SK-N-SH (cell line): Measurements from ENCODE around the gene SLC38A8. TPM values are rescaled to one million over a fixed set of nuclear protein-coding genes. Genes with fewer than 3 reads are reported as not detected.

Source experiments
- CTCF ChIA-PET: fragments of 300-600, 350-600 bp; formaldehyde crosslinking; extraction: SDS; loops from one replicate; lab custom pipeline; 2021; lab: Yijun Ruan, JAX
- POLR2A ChIA-PET: fragments of 350-600 bp; sonication (Branson Sonifier 250); formaldehyde crosslinking; extraction: SDS; loops from one replicate; lab custom pipeline; 2020; ENCODE audit warnings: antibody characterized with exemption, inconsistent platforms; lab: Yijun Ruan, JAX
- DNase-seq: peaks from one replicate; pipeline ENCODE4 v3.0.0; 2012
- H2AFZ ChIP-seq: fragments of 200-600 bp; sonication (generic); 2 replicates; pipeline ENCODE4 v1.8.1; 2016; ENCODE audit warnings: antibody characterized with exemption, mild to moderate bottlenecking, low read depth
- H3F3A ChIP-seq: fragments of 200-600 bp; sonication (generic); replicated peaks from 2 replicates; pipeline ENCODE3; 2016; ENCODE audit warnings: antibody characterized with exemption, mild to moderate bottlenecking; ENCODE audit not compliant: insufficient read depth
- H3K27ac ChIP-seq, 2 experiments: fragments of 200-500 bp in 1 of 2; fragments of 200-600 bp in 1 of 2; sonication (Bioruptor generic) in 1 of 2; sonication (generic), shearing (Covaris generic) in 1 of 2; 2 replicates each; pipeline versions ENCODE4 v1.5.1 to v1.6.1; 2014 to 2016; ENCODE audit warnings: low read depth in 2 of 2, inconsistent platforms in 1 of 2, low read length in 1 of 2, mild to moderate bottlenecking in 1 of 2, mixed read lengths in 1 of 2
- H3K27me3 ChIP-seq: fragments of 200-600 bp; sonication (generic), shearing (Covaris generic); 2 replicates; pipeline ENCODE4 v1.6.1; 2016; ENCODE audit warnings: mixed run types; ENCODE audit not compliant: insufficient read depth
- H3K36me3 ChIP-seq, 2 experiments: fragments of 200-500 bp in 1 of 2; fragments of 200-600 bp in 1 of 2; sonication (Bioruptor generic) in 1 of 2; sonication (generic) in 1 of 2; replicated peaks in 1 of 2; 2 replicates each; pipeline versions ENCODE3 to v1.5.1; 2014 to 2016; ENCODE audit warnings: low read length in 1 of 2, mild to moderate bottlenecking in 1 of 2; ENCODE audit not compliant: insufficient read depth in 2 of 2, control insufficient read depth in 1 of 2
- H3K4me1 ChIP-seq, 2 experiments: fragments of 200-500 bp in 1 of 2; fragments of 200-600 bp in 1 of 2; sonication (Bioruptor generic) in 1 of 2; sonication (generic), shearing (Covaris generic) in 1 of 2; 2 replicates each; pipeline versions ENCODE4 v1.5.1 to v1.6.1; 2014 to 2016; ENCODE audit warnings: low read depth in 1 of 2, low read length in 1 of 2, mixed run types in 1 of 2; ENCODE audit not compliant: insufficient read depth in 2 of 2, control insufficient read depth in 1 of 2
- H3K4me2 ChIP-seq: fragments of 200-600 bp; sonication (generic), shearing (Covaris generic); 2 replicates; pipeline ENCODE4 v1.6.1; 2017; ENCODE audit warnings: mixed run types
- H3K4me3 ChIP-seq, 2 experiments: fragments of 200-500 bp in 1 of 2; fragments of 200-600 bp in 1 of 2; sonication (Bioruptor generic) in 1 of 2; sonication (generic), shearing (Covaris generic) in 1 of 2; 2 replicates each; pipeline versions ENCODE4 v1.5.1 to v1.8.1; 2014 to 2016; ENCODE audit warnings: low read depth in 2 of 2, inconsistent platforms in 1 of 2, low read length in 1 of 2, mild to moderate bottlenecking in 1 of 2, mixed read lengths in 1 of 2, moderate library complexity in 1 of 2
- H3K79me2 ChIP-seq: fragments of 200-600 bp; sonication (generic); 2 replicates; pipeline ENCODE4 v1.8.1; 2017; ENCODE audit warnings: mild to moderate bottlenecking; ENCODE audit not compliant: insufficient read depth
- H3K9ac ChIP-seq: fragments of 200-600 bp; sonication (generic); 2 replicates; pipeline ENCODE4 v1.6.1; 2017; ENCODE audit warnings: mixed run types
- H3K9me2 ChIP-seq: fragments of 200-600 bp; sonication (generic); 2 replicates; pipeline ENCODE4 v1.6.1; 2017; ENCODE audit warnings: mixed run types
- H3K9me3 ChIP-seq: fragments of 200-600 bp; sonication (generic); 2 replicates; pipeline ENCODE4 v1.6.1; 2017; ENCODE audit warnings: mixed run types, mild to moderate bottlenecking, moderate library complexity
- H4K20me1 ChIP-seq: fragments of 200-600 bp; sonication (generic); 2 replicates; pipeline ENCODE4 v1.6.1; 2017; ENCODE audit warnings: mild to moderate bottlenecking, mixed run types; ENCODE audit not compliant: insufficient read depth
- CHD2 ChIP-seq: fragments of 150-350 bp; IDR thresholded peaks from 2 replicates; pipeline ENCODE4 v1.6.1; 2018; ENCODE audit warnings: low read length; ENCODE audit not compliant: partially characterized antibody
- EP300 ChIP-seq, 2 experiments: IDR thresholded peaks; 2 replicates each; pipeline versions ENCODE4 v1.4.0 to v1.6.1; 2012; ENCODE audit warnings: borderline replicate concordance in 1 of 2, low read depth in 1 of 2, low read length in 1 of 2
- FOXM1 ChIP-seq: IDR thresholded peaks from 2 replicates; pipeline ENCODE4 v1.4.0; 2012; ENCODE audit warnings: low read depth, mild to moderate bottlenecking
- GABPA ChIP-seq: IDR thresholded peaks from 2 replicates; pipeline ENCODE4 v1.4.0; 2012; ENCODE audit warnings: low read depth, mild to moderate bottlenecking
- GATA2 ChIP-seq: sonication (generic); formaldehyde crosslinking; IDR thresholded peaks from 2 replicates; pipeline ENCODE4 v1.5.0; 2020; ENCODE audit warnings: mild to moderate bottlenecking, missing genetic modification reagents
- JUND ChIP-seq: IDR thresholded peaks from 2 replicates; pipeline ENCODE4 v1.4.0; 2012
- MXI1 ChIP-seq: IDR thresholded peaks from 2 replicates; pipeline ENCODE4 v1.6.1; 2012; ENCODE audit warnings: mild to moderate bottlenecking, low read depth, low read length, improper control_type of control experiment
- NRF1 ChIP-seq: IDR thresholded peaks from 2 replicates; pipeline ENCODE4 v1.6.1; 2012; ENCODE audit warnings: low read depth, mild to moderate bottlenecking, low read length
- PBX3 ChIP-seq: IDR thresholded peaks from 2 replicates; pipeline ENCODE4; 2012
- YY1 ChIP-seq: IDR thresholded peaks from 2 replicates; pipeline ENCODE4 v1.4.0; 2012; ENCODE audit warnings: low read depth, mild to moderate bottlenecking
- WGBS: methylation state at CpG from one replicate; pipeline ENCODE4 v1.1.6; 2017; ENCODE audit warnings: low lambda C conversion rate; 5-methylcytosine and 5-hydroxymethylcytosine counted together
- polyA plus RNA-seq, 3 experiments: library from polyadenylated mRNA; depleted of rRNA; stranded (reverse); fragments of >200 nt; gene quantifications; 2 replicates each; pipeline ENCODE4 v1.2.3, GENCODE V29; 2012
- small RNA-seq, 7 experiments: library from RNA; depleted of rRNA; stranded (forward); fragments of <200 nt; gene quantifications; one replicate each; pipeline ENCODE3, GENCODE V24; 2012

SLC38A8 gene
- polyA plus RNA-seq, 1 of the 3 experiments (the other 2 are of a cell fraction): not detected

- Histone ChIP-seq H3K9me3 (no peaks in the 10 kb centered on the region), H2AFZ (no peak overlapping the region), H3K9me2 (no peaks in the 10 kb centered on the region), H3K4me1 (peaks cover 0 to 13% of the 10 kb centered on the region in 2 experiments; a peak in 1 of 4 replicates), H3K27me3 (no peaks in the 10 kb centered on the region), H3K4me2 (no peak overlapping the region), H3K79me2 (no peaks in the 10 kb centered on the region), H3K9ac (no peak overlapping the region), H3F3A (peaks cover 3% of the 10 kb centered on the region), H3K27ac (no peak overlapping the region), H4K20me1 (peaks cover 8% of the 10 kb centered on the region; the same call in 1 of the 2 replicates), H3K36me3 (peaks cover 4 to 9% of the 10 kb centered on the region in 2 experiments), H3K4me3 (no peak overlapping the region)
- POLR2A ChIA-PET: no interaction called here
- WGBS: 94% methylated on average over 19 of the region's 29 CpGs
- CTCF ChIA-PET: interaction anchor here (14.6 kb wide), 1 partner anchor 103 kb away, joined by 470 read pairs; no protein-coding TSS in a partner anchor
- DNase-seq: no peak
- TF ChIP-seq EP300 (IDR thresholded peaks at IDR 0.05; ENCODE audit: borderline replicate concordance in 1 of 2, low read depth in 1 of 2, low read length in 1 of 2) (no peak), CHD2 (no peak), FOXM1 (no peak), MXI1 (no peak), NRF1 (no peak), JUND (no peak), GABPA (no peak), GATA2 (CRISPR knock-in tag) (no peak), YY1 (no peak), PBX3 (no peak)
Observed at GRCh38 chr16:83960521-83961249, 81.9 kb downstream of the SLC38A8 start.

Small RNAs within 50 kb of the gene (small RNA-seq; reads per million reads assigned to genes)
- gene RNA5SP432: 0 to 1.3 (median 0) reads per million in 7 experiments

Other genes starting within 250 kb of the SLC38A8 start
- gene HSBP1, start 234.8 kb downstream of the SLC38A8 start, polyA plus RNA-seq (2012; rRNA removed): 99.8 and 177 TPM in 2 replicates
- 2.4 and 2.7 TPM in 2 replicates for gene MLYCD, start 143.7 kb downstream of the SLC38A8 start, polyA plus RNA-seq (2012; rRNA removed)
- 4.8 and 5.2 TPM in 2 replicates for gene OSGIN1, start 89.6 kb downstream of the SLC38A8 start, polyA plus RNA-seq (2012; rRNA removed)
- gene NECAB2, start 74.6 kb downstream of the SLC38A8 start, polyA plus RNA-seq (2012; rRNA removed): 0.54 and 0.58 TPM in 2 replicates
- gene MBTPS1, start 74.1 kb upstream of the SLC38A8 start, polyA plus RNA-seq (2012; rRNA removed): 81.6 and 84.9 TPM in 2 replicates
- gene HSDL1, start 102.4 kb upstream of the SLC38A8 start, polyA plus RNA-seq (2012; rRNA removed): 14.5 and 19.3 TPM in 2 replicates
- 0.26 and 0.35 TPM in 2 replicates for gene DNAAF1, start 102.5 kb upstream of the SLC38A8 start, polyA plus RNA-seq (2012; rRNA removed)
- gene TAF1C, start 144.3 kb upstream of the SLC38A8 start, polyA plus RNA-seq (2012; rRNA removed): 49.3 and 56.1 TPM in 2 replicates
- not detected in 2 replicates for gene ADAD2, start 148.4 kb upstream of the SLC38A8 start, polyA plus RNA-seq (2012; rRNA removed)
- 0.02 TPM in 1 of 2 replicates, not detected in the other for gene KCNG4, start 197.2 kb upstream of the SLC38A8 start, polyA plus RNA-seq (2012; rRNA removed)